Sigmoid colon (tissue), 7 donors: ENCODE results near the gene DDX43. TPM values are rescaled to one million over a fixed set of nuclear protein-coding genes. Genes with fewer than 3 reads are reported as not detected.

ENCODE experiments used
- DNase-seq: peaks from one replicate; pipeline ENCODE4 v3.0.0-alpha.2; 2019
- H3K27ac ChIP-seq, 4 donors: fragments of 200-600 bp; sonication (generic); one replicate each; pipeline ENCODE4 v1.5.1; 2016 to 2019; ENCODE audit warnings: mild to moderate bottlenecking in 1 of 4
- H3K27me3 ChIP-seq, 3 donors: fragments of 200-600 bp; sonication (generic); one replicate each; pipeline ENCODE4 v1.5.1; 2019; ENCODE audit warnings: mild to moderate bottlenecking in 1 of 3
- H3K36me3 ChIP-seq, 4 donors: fragments of 200-600 bp; sonication (generic); one replicate each; pipeline ENCODE4 v1.5.1; 2016 to 2019
- H3K4me1 ChIP-seq, 4 donors: fragments of 200-600 bp; sonication (generic); one replicate each; pipeline ENCODE4 v1.5.1; 2017 to 2019
- H3K4me3 ChIP-seq, 4 donors: fragments of 200-600 bp; sonication (generic); one replicate each; pipeline ENCODE4 v1.5.1; 2017 to 2019; ENCODE audit warnings: mild to moderate bottlenecking in 2 of 4, moderate library complexity in 1 of 4
- H3K9me3 ChIP-seq, 4 donors: fragments of 200-600 bp in 3 of 4; sonication (generic) in 3 of 4; one replicate each; pipeline versions ENCODE4 v1.5.1 to v1.6.1; 2013 to 2019
- CTCF ChIP-seq, 4 experiments: fragments of 450-650 bp in 3 of 4; fragments of 200-600 bp in 1 of 4; IDR thresholded peaks; one replicate each; pipeline ENCODE4 v1.5.1; 2016 to 2019; ENCODE audit warnings: antibody characterized with exemption in 4 of 4, mild to moderate bottlenecking in 3 of 4, moderate library complexity in 2 of 4
- EP300 ChIP-seq, 4 donors: sonication (generic); formaldehyde crosslinking; IDR thresholded peaks; one replicate each; pipeline ENCODE4 v1.6.1; 2017; ENCODE audit warnings: antibody characterized with exemption in 4 of 4
- POLR2A ChIP-seq, 2 donors: fragments of 450-650 bp; IDR thresholded peaks; one replicate each; pipeline ENCODE4 v1.6.1; 2016; ENCODE audit warnings: antibody characterized with exemption in 2 of 2, mild to moderate bottlenecking in 2 of 2, moderate library complexity in 2 of 2
- POLR2AphosphoS5 ChIP-seq, 4 donors: sonication (generic); formaldehyde crosslinking; IDR thresholded peaks; one replicate each; pipeline ENCODE4 v1.6.1; 2017; ENCODE audit warnings: antibody characterized with exemption in 4 of 4
- WGBS, 2 donors: extraction: QIAGEN DNeasy Blood & Tissue Kit; methylation state at CpG; one replicate each; pipeline ENCODE4 v1.1.7; 2013; 5-methylcytosine and 5-hydroxymethylcytosine counted together
- intact Hi-C: fragments of 100-400 bp; cut with DNase I; formaldehyde crosslinking; loops from one replicate; pipeline ENCODE4 v1.15.1; 2023
- polyA plus RNA-seq, 3 donors: library from polyadenylated mRNA; stranded (reverse); fragments of 200-250 nt; gene quantifications; one replicate each; pipeline ENCODE4 v1.2.3, GENCODE V29; 2013
- total RNA-seq, 4 donors: library from RNA; depleted of rRNA; stranded (reverse); fragments of >200 nt; gene quantifications; one replicate each; pipeline ENCODE4 v1.1.0, GENCODE V29; 2016
- donor health status: healthy with polysubstance abuse.
- donor health status: Bipolar disorder and iron deficiency.
- donor health status: healthy.

DDX43 gene
- total and polyA plus RNA-seq, 7 donors: 0.73 to 9.4 (median 1.3) TPM; not detected in 1

- DNase-seq: no peak
- H3K27ac ChIP-seq: no peak within 1 kb of the TSS
- intact Hi-C loops: no loop called here
- H3K9me3 ChIP-seq: no peaks in the 10 kb centered on the region
- no peaks in the 10 kb centered on the region for H3K36me3 ChIP-seq
- no peaks in the 10 kb centered on the region for H3K27me3 ChIP-seq
- 91 to 93% methylated on average over 23 of the region's 23 CpGs for WGBS, 2 donors
- TF ChIP-seq POLR2A (IDR thresholded peaks at IDR 0.05) (no peak), EP300 (IDR thresholded peaks at IDR 0.05) (no peak), CTCF (IDR thresholded peaks at IDR 0.05) (no peak), POLR2AphosphoS5 (IDR thresholded peaks at IDR 0.05) (no peak)
- H3K4me1 ChIP-seq: no peaks in the 10 kb centered on the region
- no peak within 1 kb of the TSS for H3K4me3 ChIP-seq
Measured at GRCh38 chr6:73362358-73362757, 32.3 kb upstream of the DDX43 start, which contains the start of gene KHDC3L. Gene KHDC3L, plus strand, starts transcription at chr6:73362658. Its CDS starts 72 bp downstream, at chr6:73362730.

GRCh38 chr6:73362869-73363536 lies 31.6 kb upstream of the DDX43 start:
- H3K27ac ChIP-seq: no peak overlapping the region
- no peaks in the 10 kb centered on the region for H3K27me3 ChIP-seq
- H3K9me3 ChIP-seq: no peaks in the 10 kb centered on the region
- DNase-seq: no peak
- intact Hi-C loops: no loop called here
- 94 to 95% methylated on average over 31 of the region's 31 CpGs for WGBS, 2 donors
- H3K4me3 ChIP-seq: no peak overlapping the region
- H3K36me3 ChIP-seq: no peaks in the 10 kb centered on the region
- H3K4me1 ChIP-seq: no peaks in the 10 kb centered on the region
- TF ChIP-seq CTCF (IDR thresholded peaks at IDR 0.05) (no peak), POLR2AphosphoS5 (IDR thresholded peaks at IDR 0.05) (no peak), POLR2A (IDR thresholded peaks at IDR 0.05) (no peak), EP300 (IDR thresholded peaks at IDR 0.05) (no peak)

GRCh38 chr6:73363537-73363875 lies 31.1 kb upstream of the DDX43 start:
- no peaks in the 10 kb centered on the region for H3K36me3 ChIP-seq
- no peak for DNase-seq
- H3K27ac ChIP-seq: no peak overlapping the region
- TF ChIP-seq EP300 (IDR thresholded peaks at IDR 0.05) (no peak), CTCF (IDR thresholded peaks at IDR 0.05) (no peak), POLR2A (IDR thresholded peaks at IDR 0.05) (no peak), POLR2AphosphoS5 (IDR thresholded peaks at IDR 0.05) (no peak)
- H3K4me1 ChIP-seq: no peaks in the 10 kb centered on the region
- H3K9me3 ChIP-seq: no peaks in the 10 kb centered on the region
- no peak overlapping the region for H3K4me3 ChIP-seq
- no peaks in the 10 kb centered on the region for H3K27me3 ChIP-seq
- intact Hi-C loops: no loop called here
- WGBS, 2 donors: 95 to 97% methylated on average over 23 of the region's 23 CpGs

GRCh38 chr6:73364121-73364520 lies 30.5 kb upstream of the DDX43 start:
- TF ChIP-seq POLR2AphosphoS5 (IDR thresholded peaks at IDR 0.05) (no peak), POLR2A (IDR thresholded peaks at IDR 0.05) (no peak), EP300 (IDR thresholded peaks at IDR 0.05) (no peak), CTCF (IDR thresholded peaks at IDR 0.05) (no peak)

GRCh38 chr6:73364549-73364948 lies 30.1 kb upstream of the DDX43 start:
- no peaks in the 10 kb centered on the region for H3K36me3 ChIP-seq
- no peak for DNase-seq
- H3K9me3 ChIP-seq: no peaks in the 10 kb centered on the region
- no peak overlapping the region for H3K4me3 ChIP-seq
- no peak overlapping the region for H3K27ac ChIP-seq
- TF ChIP-seq POLR2A (IDR thresholded peaks at IDR 0.05): no peak
- TF ChIP-seq POLR2AphosphoS5 (IDR thresholded peaks at IDR 0.05): no peak
- TF ChIP-seq EP300 (IDR thresholded peaks at IDR 0.05): no peak
- TF ChIP-seq CTCF (IDR thresholded peaks at IDR 0.05): no peak
- H3K4me1 ChIP-seq: no peaks in the 10 kb centered on the region
- H3K27me3 ChIP-seq: no peaks in the 10 kb centered on the region
- WGBS, 2 donors: 91 to 93% methylated on average over 9 of the region's 9 CpGs
- intact Hi-C loops: no loop called here

More at GRCh38 chr6:73364121-73364520, 30.5 kb upstream of the DDX43 start:
- no peaks in the 10 kb centered on the region for H3K9me3 ChIP-seq
- no peak for DNase-seq
- H3K4me3 ChIP-seq: no peak overlapping the region
- no peaks in the 10 kb centered on the region for H3K36me3 ChIP-seq
- no peaks in the 10 kb centered on the region for H3K4me1 ChIP-seq
- H3K27ac ChIP-seq: no peak overlapping the region
- intact Hi-C loops: no loop called here
- WGBS, 2 donors: 90 to 93% methylated on average over 14 of the region's 14 CpGs
- H3K27me3 ChIP-seq: no peaks in the 10 kb centered on the region
